HL-60 (cell line): ENCODE measurements around the gene ERBIN.

ENCODE experiments used
- CTCF ChIP-seq: IDR thresholded peaks from one replicate; pipeline ENCODE4 v1.5.1; 2011; ENCODE audit warnings: low read length, control low read depth, inconsistent platforms; ENCODE audit not compliant: insufficient read depth
- GABPA ChIP-seq: IDR thresholded peaks from 2 replicates; pipeline ENCODE4 v1.6.1; 2012; ENCODE audit warnings: low read depth
- POLR2AphosphoS5 ChIP-seq: IDR thresholded peaks from 2 replicates; pipeline ENCODE4 v1.6.1; 2012; ENCODE audit warnings: low read depth
- REST ChIP-seq: IDR thresholded peaks from 2 replicates; pipeline ENCODE4 v1.6.1; 2012; ENCODE audit warnings: low read depth; ENCODE audit not compliant: insufficient replicate concordance

- no peak for TF ChIP-seq CTCF
- TF ChIP-seq GABPA = no peak
- no peak for TF ChIP-seq POLR2AphosphoS5
- TF ChIP-seq REST = no peak
Observed at GRCh38 chr5:65910711-65911110, 15.7 kb upstream of the ERBIN start.
